DMS53 treated with DMSO at 0.1 percent for 48 hours (cell line): ENCODE measurements around the gene DDX18.

Experiments used
- DNase-seq: peaks from one replicate; lab custom pipeline; 2025; ENCODE audit not compliant: unreplicated experiment; lab: John Stamatoyannopoulos, UW

DDX18 gene

DNA sequence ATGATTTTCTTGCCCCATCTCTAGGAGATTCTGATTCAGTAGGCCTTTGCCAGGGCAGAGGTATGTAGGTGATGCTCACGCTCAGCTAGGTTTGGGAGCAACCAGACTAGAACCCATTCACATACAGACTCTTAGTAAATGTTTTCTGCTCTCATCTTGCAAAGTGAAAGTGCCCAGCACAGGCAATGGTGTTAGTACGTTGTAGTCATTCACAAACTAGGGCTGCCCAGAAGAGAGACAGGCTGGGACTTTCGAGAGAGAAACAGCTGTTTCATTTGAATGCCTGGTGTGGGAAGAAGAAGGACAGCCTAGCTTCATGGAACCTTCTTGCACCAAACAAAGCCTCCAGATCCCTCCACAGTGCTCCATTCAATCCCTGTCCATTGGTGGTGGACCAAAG, 19.4 kb downstream of the DDX18 start:
- no peak for DNase-seq

DNA sequence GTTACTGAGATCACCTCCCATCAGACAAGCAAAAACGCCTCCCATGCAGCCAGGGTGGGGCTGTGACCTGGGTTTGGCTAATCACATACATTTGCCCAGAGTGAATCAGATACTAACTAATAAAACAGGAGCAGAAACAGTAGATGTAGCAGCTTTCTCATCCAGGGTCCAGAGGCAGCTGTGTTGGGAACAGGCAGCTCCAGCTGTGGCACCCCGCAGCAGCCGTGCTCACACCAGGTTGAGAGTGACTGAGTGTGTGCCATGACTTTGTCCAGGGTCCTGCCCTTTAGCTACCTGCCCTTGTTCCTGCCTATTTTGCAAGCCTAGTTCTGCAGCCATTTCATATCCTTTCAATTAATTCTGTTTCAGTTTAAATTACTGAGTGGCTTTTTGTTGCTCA, 20.5 kb downstream of the DDX18 start:
- DNase-seq: no peak

DNA sequence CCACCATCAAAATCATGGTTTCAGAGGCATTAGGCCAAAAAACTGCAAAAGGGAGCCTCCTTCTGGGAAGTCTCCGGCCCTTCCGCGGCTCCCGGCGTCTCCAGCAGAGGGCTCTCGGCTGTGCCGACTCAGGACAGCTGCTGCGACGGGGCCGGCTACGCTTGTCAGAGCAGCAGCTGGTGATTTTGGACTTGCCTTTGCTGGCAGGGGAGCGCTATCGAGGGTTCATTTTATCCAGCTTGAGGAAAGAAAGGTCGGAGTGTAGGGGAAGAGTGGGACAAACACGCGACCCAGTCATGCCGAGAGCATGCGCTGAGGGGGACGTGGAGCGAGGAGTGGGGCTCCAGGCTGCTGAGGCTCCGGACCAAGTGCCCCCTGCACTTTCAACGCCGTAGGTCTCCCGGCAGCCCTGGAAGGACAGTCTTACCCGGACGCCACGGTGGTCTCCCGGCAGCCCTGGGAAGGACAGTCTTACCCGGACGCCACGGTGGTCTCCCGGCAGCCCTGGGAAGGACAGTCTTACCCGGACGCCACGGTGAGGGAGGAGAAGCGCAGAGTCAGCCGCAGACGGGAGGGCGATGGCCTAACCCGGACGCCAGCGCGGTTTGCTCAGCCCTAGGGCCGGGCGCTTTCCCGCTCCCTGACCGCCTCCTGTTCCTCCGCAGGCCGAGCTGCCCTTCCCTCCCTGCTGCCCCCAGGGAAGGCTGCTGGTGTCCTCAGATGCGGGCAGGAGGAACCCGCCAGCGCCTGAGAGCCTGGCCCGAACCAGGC, 21.7 kb downstream of the DDX18 start:
- DNase-seq: peak; percentile 57

DNA sequence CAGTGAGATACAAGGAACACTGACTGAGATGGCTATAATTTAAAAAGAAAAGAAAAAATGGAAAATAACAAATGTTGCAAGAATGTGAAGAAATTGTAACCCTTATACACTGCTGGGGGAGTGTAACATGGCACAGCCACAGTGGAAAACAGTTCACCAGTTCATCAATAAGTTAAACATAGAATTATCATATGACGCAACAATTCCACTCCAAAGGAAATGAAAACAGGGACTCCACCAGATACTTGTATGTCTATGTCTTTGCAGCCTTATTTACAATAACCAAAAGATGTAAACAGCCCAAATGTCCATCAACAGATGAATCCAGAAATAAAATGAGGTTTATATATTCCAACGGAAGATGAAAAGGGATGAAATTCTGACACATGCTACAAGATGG, 30.8 kb downstream of the DDX18 start:
- DNase-seq: no peak

DNA sequence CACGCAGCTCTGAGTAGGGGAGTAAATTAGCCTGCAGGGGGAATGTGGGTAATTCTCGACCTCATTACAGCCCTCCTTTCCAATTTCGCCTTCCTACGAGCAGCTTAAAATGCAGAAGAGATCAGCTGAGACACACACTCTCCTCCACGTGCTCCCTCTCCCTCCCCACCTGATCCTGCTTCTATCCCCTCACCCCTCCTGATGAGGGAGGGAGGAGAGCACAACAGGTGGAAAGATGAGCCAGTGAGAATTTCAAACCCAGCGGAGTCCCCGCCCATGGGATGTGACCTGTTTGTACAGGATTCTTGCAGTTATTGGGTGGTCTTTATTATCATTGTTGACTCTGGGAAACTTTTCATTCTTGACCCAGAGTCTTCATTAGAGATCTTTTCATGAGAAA, 35.5 kb downstream of the DDX18 start:
- no peak for DNase-seq

DNA sequence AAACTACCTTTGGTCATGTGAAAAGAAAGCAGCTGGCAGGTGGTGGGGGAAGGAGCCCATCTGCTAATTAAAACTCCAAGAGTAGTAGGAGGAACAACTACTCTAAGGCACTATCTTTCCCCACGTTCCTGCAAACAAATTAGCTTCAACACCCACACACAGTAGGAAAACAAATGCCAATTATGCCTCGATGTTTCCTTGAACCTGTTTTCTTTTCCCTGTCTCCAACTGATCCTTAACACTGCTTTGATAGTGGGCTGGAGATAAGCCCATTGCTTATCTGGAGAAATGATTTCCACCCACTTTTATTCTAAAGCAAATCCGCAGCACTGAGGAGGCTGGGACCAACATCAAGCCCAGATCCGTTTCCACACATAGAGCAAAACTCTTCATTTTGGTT, 36.0 kb downstream of the DDX18 start:
- DNase-seq: no peak

DNA sequence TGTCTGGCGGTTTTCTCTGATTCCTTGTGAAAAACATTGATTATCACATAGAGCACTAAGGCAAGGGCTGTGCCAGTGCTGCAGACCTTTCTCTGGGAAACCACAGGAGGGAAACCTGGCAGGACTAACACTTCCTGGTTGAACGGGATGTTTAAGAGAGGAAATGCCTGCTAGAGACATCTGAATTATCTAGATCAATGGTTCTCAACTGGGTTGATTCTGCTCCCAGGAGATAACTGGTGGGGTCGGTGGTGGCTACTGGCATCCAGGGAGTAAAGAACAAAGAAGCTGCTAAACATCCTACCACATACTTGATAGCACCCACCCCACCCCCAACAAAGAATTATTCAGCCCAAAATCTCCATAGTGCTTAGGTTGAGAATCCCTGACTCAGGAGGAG, 37.5 kb downstream of the DDX18 start:
- no peak for DNase-seq

DNA sequence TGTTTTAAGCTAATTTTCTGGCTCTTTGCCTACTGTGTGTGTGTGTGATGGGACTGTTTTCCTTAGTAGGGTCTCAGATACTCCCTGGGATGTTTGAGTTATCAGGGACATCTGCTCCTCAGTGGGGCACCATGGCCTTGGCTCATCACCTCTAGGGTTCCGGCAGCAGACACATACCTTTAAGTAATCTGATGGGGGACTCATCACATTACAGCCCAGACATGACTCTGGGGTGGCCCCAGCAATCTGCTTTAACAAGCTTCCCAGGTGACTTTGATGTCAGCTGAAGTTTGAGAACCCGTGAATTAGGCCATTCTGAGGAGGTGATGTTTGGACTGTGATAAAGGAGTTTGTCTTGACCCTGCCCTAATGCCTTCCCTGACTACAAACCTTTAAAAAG, 38.8 kb downstream of the DDX18 start:
- DNase-seq: no peak

DNA sequence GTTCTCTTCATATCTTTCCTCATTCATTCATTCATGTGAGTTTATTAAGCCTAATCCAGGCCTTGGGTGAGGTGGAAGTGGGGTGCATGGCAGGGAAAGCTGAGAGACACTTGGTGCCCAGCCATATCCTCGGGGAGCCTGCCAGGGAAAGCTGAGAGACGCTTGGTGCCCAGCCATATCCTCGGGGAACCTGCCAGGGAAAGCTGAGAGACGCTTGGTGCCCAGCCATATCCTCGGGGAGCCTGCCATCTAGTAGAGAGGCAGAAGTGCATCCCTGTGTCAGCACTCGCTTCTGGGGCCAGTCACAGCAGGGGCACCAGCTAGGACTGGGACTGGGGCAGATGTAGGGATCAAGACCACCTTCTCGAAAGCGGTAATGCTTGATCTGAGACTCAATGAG, 39.4 kb downstream of the DDX18 start:
- DNase-seq: no peak

DNA sequence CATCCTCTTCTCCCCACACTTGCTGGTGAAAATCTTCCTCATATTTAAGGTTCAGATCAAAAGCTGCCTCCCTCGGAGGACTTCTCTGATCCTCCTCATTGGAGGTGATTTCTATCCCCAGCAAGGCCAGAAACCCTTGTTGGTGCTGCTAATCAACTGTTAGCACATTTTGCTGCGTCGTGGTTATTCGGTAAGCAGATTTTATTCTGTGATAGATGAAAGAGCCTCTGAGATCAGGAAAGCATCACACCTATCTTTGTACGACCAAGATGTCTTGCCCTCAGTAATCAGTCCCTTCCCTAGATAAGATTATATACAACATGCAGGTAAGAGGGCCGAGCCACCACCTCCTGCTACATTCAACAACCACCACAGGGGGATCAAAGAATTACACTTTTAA, 40.1 kb downstream of the DDX18 start:
- DNase-seq: no peak

DNA sequence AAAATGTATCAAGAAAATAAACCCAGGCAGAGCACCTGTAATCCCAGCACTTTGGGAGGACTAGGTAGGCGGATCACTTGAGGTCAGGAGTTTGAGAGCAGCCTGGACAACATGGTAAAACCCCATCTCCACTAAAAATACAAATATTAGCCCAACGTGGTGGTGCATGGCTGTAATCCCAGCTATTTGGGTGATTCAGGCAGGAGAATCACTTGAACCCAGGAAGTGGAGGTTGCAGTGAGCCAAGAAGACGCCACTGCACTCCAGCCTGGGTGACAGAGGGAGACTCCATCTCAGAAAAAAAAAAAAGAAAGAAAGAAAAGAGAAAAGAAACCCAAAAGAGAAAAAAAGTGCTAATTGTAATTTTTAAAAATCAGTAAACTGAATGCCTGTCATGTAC, 41.4 kb downstream of the DDX18 start:
- no peak for DNase-seq

DNA sequence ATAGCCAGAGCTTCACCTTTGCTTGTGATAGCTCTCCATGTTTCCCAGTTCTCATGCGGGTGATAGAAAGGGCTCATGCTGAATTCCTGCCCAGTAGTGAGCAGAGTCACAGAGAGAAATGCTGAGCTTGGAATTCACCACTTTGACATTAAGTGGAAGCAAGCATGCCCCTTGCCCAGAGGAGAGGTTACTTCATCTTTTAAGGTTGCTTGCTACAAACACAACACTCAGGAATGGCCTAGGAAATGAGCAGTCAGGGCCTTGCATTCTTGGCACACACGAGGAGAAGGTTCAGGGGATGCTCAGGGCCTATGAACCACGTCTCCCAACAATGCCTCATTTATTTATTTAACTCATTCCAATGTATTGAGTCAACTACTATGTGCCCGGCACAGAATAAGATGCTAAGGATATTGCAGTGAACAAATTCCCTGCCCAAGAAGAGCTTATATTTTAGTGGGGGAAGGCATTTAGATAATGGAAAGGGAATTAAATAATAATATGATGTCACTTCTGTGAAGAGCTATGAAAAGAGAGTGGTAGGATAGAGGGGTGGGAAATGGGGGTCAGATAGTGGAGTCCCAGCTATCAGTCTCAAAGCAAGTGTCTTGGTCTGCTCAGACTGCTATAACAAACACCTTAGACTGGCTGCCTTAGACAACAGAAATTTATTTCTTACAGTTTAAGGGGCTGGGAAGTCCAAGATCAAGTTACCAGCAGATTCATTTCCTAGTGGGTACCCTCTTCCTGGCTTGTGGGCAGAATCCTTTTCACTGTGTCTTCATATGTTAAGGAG, 42.1 kb downstream of the DDX18 start:
- DNase-seq: peak; percentile 19

DNA sequence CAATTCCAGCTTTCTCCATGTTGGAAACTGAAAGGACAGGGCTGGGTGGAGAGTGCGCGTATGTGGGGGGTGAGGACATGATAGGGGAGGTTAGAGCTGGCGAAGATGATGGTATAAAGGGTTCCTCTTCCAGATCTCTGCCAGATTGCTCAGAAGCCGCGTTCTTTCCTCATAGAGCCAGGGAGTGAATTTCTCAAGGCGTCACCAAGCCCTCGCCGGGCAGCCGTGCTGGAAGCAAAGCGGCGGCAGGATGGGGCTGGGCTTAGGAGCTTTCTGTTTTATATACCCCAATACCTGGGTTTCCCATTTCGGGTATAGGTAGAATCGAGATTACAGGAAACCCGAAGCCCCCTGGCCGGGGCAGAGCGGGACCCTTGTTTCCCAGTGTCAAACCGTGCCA, 43.8 kb downstream of the DDX18 start:
- DNase-seq: no peak

DNA sequence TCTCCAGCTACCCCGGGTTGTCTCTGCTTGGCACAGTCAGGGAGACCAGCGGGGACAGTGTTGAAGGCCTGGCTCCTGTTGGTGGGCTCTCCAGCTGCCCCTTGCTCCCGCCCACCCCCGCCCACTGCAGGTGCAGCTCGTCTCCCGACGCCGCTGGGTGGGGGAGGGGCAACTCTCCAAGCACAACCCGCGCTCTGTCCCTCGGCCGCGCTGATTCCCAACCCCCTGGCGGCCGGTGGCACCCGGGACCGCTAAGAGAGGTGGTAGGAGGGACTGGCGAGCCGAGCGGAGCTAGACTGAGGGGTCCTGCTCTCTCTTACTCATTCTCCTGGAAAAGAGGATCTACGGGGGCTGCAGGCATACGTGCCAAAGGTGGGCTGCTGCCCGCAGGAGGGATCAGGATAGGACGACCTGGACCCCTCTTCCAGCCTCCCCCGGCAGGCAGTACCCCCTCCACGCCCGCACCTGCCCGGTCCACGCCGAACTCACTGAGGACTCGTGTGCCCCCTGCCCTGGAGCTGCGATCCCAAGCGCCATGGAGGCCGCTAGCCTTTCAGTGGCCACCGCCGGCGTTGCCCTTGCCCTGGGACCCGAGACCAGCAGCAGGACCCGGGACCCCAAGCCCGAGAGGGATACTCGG, 44.5 kb downstream of the DDX18 start:
- no peak for DNase-seq

DNA sequence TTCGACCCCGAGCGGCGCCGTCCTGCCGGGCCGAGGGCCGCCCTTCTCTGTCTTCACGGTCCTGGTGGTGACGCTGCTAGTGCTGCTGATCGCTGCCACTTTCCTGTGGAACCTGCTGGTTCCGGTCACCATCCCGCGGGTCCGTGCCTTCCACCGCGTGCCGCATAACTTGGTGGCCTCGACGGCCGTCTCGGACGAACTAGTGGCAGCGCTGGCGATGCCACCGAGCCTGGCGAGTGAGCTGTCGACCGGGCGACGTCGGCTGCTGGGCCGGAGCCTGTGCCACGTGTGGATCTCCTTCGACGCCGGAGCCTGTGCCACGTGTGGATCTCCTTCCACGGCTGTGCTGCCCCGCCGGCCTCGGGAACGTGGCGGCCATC, 45.0 kb downstream of the DDX18 start:
- no peak for DNase-seq

DNA sequence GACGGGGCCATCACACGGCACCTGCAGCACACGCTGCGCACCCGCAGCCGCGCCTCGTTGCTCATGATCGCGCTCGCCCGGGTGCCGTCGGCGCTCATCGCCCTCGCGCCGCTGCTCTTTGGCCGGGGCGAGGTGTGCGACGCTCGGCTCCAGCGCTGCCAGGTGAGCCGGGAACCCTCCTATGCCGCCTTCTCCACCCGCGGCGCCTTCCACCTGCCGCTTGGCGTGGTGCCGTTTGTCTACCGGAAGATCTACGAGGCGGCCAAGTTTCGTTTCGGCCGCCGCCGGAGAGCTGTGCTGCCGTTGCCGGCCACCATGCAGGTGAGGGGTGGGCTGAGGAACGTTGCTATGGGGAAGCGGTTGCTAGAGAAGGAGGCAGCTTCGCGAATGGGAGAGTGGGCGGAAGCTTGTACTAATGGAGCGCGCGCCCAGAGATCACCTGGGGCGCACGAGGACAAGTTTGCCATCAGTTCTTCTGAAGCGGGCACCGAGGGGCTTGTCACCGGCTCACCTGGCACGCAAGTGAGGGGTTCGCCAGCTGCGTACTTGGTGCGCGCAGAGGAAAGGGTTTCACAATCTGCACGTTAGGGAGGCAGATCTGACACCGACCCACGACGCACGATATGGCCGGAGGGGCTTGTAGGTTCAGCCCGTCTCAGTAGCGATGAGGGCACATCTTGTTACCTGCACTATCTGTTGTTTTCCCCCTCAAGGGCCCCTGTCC, 45.6 kb downstream of the DDX18 start:
- no peak for DNase-seq

DNA sequence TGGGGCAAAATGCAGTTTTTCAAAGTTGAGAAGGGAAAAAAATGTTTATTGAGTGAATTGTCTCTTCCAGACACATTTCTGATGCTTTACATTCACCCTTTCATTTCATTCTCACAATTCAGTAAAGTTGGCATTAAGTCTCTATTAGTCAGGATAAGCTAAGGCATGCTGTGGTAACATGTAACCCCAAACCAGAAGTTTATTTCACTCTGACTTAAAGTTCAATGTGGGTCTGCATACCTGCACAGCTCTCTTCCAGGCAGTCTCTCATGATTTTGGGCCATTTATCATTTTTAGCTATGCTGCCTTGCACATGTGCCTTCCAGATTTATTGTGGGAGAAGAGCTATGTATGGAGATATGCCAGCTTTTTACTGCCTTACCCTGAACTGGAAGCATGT, 48.0 kb downstream of the DDX18 start:
- DNase-seq: no peak

DNA sequence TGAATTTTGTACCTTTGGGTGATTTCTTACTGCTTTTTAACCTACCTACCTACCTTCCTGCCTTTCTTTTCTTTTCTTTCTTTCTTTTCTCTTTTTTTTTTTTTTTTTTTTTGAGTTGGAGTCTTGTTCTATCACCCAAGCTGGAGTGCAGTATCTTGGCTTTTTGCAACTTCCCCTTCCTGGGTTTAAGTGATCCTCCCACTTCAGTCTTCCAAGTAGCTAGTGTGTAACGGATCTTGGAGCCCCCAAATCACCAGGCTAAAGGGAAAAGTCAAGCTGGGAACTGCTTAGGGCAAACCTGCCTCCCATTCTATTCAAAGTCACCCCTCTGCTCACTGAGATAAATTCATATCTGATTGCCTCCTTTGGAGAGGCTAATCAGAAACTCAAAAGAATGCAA, 61.3 kb downstream of the DDX18 start:
- DNase-seq: no peak

DNA sequence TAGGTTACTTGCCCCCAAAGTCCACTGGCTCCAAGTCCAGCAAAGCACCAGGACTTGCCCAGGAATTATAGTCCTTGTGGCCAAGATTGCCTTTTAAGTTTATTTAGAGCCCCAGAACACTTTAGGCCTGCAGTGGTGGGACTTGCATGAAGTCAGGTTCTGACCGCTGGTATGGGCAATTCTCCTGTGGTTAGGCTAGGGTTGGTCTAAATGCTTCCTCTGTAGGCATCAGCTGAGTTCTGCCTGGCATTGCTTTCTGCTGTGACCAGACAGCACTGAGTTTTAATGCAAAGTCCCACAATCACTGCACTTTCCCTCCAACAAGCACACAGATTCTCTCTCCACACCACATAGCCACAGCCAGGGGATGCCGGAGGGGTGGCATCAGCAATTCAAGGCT, 64.5 kb downstream of the DDX18 start:
- DNase-seq: no peak
